SK-N-SH (cell line): ENCODE measurements around the gene HECW1.

Experiments
- EP300 ChIP-seq, 2 experiments: IDR thresholded peaks; 2 replicates each; pipeline versions ENCODE4 v1.4.0 to v1.6.1; 2012; ENCODE audit warnings: borderline replicate concordance in 1 of 2, low read depth in 1 of 2, low read length in 1 of 2
- EZH2phosphoT487 ChIP-seq: fragments of 200-600 bp; sonication (generic); IDR thresholded peaks from 2 replicates; pipeline ENCODE4 v1.6.1; 2017; ENCODE audit warnings: low read depth, mixed run types, mild to moderate bottlenecking, antibody characterized with exemption, moderate library complexity, borderline replicate concordance
- FOXJ3 ChIP-seq: sonication (generic); formaldehyde crosslinking; IDR thresholded peaks from 2 replicates; pipeline ENCODE4 v1.5.1; 2020; ENCODE audit warnings: mild to moderate bottlenecking, missing genetic modification reagents
- GABPA ChIP-seq: IDR thresholded peaks from 2 replicates; pipeline ENCODE4 v1.4.0; 2012; ENCODE audit warnings: low read depth, mild to moderate bottlenecking
- NRF1 ChIP-seq: IDR thresholded peaks from 2 replicates; pipeline ENCODE4 v1.6.1; 2012; ENCODE audit warnings: low read depth, mild to moderate bottlenecking, low read length
- POLR2AphosphoS5 ChIP-seq: IDR thresholded peaks from 2 replicates; pipeline ENCODE4 v1.6.1; 2012; ENCODE audit warnings: low read depth, low read length
- RAD21 ChIP-seq: IDR thresholded peaks from 2 replicates; pipeline ENCODE4 v1.6.1; 2012; ENCODE audit warnings: mild to moderate bottlenecking, low read length
- RCOR1 ChIP-seq: fragments of 150-350 bp; IDR thresholded peaks from 2 replicates; pipeline ENCODE4 v1.6.1; 2017; ENCODE audit warnings: antibody characterized with exemption, low read length
- RXRA ChIP-seq: IDR thresholded peaks from 2 replicates; pipeline ENCODE4 v1.4.0; 2012; ENCODE audit warnings: low read depth, mild to moderate bottlenecking, borderline replicate concordance
- SIN3A ChIP-seq: IDR thresholded peaks from 2 replicates; pipeline ENCODE4 v1.6.1; 2012; ENCODE audit warnings: low read depth, mild to moderate bottlenecking, low read length, moderate library complexity, borderline replicate concordance
- YY1 ChIP-seq: IDR thresholded peaks from 2 replicates; pipeline ENCODE4 v1.4.0; 2012; ENCODE audit warnings: low read depth, mild to moderate bottlenecking
- TF ChIP-seq, protein P1 (sequence below): fragments of 200-600 bp; sonication (generic); IDR thresholded peaks from 2 replicates; pipeline ENCODE4 v1.6.1; 2017; ENCODE audit warnings: antibody characterized with exemption, mild to moderate bottlenecking, moderate library complexity
- TF ChIP-seq, protein P2 (sequence below): fragments of 150-350 bp; IDR thresholded peaks from 2 replicates; pipeline ENCODE4 v1.6.1; 2017; ENCODE audit warnings: antibody characterized with exemption, low read length, low read depth, borderline replicate concordance
- TF ChIP-seq, protein P3 (sequence below): IDR thresholded peaks from 2 replicates; pipeline ENCODE4 v1.6.1; 2012; ENCODE audit warnings: mild to moderate bottlenecking, low read depth, low read length, moderate library complexity

DNA sequence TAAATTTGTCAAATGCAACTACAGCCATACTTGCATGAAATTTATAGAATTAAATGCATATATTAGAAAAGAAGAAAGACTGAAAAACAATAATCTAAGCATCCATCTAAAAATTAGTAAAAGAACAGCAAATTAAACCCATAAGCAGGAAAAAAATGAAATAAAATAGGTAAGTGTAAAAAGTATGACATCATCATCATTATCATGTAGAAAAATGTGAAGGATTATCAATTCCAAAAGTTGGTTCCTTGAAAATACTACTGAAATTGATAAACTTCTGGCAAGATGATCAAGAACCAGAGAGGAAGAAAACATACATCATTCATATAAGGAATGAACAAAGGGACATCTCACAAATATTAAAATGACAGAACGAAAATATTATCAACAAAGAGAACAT lies 19.6 kb upstream of the HECW1 start:
- TF ChIP-seq, protein P1, sequence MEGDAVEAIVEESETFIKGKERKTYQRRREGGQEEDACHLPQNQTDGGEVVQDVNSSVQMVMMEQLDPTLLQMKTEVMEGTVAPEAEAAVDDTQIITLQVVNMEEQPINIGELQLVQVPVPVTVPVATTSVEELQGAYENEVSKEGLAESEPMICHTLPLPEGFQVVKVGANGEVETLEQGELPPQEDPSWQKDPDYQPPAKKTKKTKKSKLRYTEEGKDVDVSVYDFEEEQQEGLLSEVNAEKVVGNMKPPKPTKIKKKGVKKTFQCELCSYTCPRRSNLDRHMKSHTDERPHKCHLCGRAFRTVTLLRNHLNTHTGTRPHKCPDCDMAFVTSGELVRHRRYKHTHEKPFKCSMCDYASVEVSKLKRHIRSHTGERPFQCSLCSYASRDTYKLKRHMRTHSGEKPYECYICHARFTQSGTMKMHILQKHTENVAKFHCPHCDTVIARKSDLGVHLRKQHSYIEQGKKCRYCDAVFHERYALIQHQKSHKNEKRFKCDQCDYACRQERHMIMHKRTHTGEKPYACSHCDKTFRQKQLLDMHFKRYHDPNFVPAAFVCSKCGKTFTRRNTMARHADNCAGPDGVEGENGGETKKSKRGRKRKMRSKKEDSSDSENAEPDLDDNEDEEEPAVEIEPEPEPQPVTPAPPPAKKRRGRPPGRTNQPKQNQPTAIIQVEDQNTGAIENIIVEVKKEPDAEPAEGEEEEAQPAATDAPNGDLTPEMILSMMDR = no peak
- no peak for TF ChIP-seq YY1
- no peak for TF ChIP-seq GABPA
- TF ChIP-seq FOXJ3 (CRISPR knock-in tag) = no peak
- TF ChIP-seq POLR2AphosphoS5 = no peak
- no peak for TF ChIP-seq RCOR1
- no peak for TF ChIP-seq RAD21
- no peak for TF ChIP-seq NRF1
- no peak for TF ChIP-seq EP300 (IDR thresholded peaks at IDR 0.05; ENCODE audit: borderline replicate concordance in 1 of 2, low read depth in 1 of 2, low read length in 1 of 2)
- TF ChIP-seq SIN3A = no peak
- TF ChIP-seq, protein P2, sequence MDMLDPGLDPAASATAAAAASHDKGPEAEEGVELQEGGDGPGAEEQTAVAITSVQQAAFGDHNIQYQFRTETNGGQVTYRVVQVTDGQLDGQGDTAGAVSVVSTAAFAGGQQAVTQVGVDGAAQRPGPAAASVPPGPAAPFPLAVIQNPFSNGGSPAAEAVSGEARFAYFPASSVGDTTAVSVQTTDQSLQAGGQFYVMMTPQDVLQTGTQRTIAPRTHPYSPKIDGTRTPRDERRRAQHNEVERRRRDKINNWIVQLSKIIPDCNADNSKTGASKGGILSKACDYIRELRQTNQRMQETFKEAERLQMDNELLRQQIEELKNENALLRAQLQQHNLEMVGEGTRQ = no peak
- TF ChIP-seq, protein P3, sequence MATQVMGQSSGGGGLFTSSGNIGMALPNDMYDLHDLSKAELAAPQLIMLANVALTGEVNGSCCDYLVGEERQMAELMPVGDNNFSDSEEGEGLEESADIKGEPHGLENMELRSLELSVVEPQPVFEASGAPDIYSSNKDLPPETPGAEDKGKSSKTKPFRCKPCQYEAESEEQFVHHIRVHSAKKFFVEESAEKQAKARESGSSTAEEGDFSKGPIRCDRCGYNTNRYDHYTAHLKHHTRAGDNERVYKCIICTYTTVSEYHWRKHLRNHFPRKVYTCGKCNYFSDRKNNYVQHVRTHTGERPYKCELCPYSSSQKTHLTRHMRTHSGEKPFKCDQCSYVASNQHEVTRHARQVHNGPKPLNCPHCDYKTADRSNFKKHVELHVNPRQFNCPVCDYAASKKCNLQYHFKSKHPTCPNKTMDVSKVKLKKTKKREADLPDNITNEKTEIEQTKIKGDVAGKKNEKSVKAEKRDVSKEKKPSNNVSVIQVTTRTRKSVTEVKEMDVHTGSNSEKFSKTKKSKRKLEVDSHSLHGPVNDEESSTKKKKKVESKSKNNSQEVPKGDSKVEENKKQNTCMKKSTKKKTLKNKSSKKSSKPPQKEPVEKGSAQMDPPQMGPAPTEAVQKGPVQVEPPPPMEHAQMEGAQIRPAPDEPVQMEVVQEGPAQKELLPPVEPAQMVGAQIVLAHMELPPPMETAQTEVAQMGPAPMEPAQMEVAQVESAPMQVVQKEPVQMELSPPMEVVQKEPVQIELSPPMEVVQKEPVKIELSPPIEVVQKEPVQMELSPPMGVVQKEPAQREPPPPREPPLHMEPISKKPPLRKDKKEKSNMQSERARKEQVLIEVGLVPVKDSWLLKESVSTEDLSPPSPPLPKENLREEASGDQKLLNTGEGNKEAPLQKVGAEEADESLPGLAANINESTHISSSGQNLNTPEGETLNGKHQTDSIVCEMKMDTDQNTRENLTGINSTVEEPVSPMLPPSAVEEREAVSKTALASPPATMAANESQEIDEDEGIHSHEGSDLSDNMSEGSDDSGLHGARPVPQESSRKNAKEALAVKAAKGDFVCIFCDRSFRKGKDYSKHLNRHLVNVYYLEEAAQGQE = no peak
- no peak for TF ChIP-seq EZH2phosphoT487
- no peak for TF ChIP-seq RXRA
